HG02938 (cell line): ENCODE measurements around the gene SUPT7L.
"Not testable (repeated sequence)": the region's sequence is repeated elsewhere in the genome, so short reads cannot be mapped to it uniquely, and the experiment has no call there.

Experiments
- ATAC-seq: cut with Tn5 transposase; IDR thresholded peaks from one replicate; pipeline ENCODE4 v1.9.1; 2021; ENCODE audit warnings: mild to moderate bottlenecking, moderate library complexity; ENCODE audit not compliant: unreplicated experiment

Gene SUPT7L

DNA sequence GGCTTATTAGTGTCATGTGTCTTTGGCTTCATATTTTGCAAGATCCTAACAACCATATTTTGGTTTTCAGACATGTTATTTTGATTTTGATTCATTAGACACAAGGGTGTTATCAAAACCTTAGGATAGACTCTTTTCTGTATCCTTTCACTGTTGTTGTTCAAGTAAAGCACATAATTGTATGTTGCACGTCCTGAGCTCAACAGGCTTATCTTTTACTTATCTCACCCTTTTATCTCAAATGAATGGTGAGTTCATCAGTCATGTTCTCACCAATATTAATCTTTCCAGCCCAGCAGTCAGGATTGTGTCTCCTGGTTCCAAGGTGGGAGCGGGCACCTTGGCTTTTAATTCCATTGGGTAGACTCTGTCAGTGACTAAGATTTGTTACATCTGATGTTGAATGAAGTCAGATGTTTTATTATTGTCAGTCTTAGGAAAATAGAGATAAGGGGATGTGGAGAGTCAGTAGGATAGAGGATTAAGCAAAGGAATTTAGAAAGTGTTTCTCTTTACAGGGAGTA lies 22.6 kb downstream of the SUPT7L start:
- no peak for ATAC-seq

DNA sequence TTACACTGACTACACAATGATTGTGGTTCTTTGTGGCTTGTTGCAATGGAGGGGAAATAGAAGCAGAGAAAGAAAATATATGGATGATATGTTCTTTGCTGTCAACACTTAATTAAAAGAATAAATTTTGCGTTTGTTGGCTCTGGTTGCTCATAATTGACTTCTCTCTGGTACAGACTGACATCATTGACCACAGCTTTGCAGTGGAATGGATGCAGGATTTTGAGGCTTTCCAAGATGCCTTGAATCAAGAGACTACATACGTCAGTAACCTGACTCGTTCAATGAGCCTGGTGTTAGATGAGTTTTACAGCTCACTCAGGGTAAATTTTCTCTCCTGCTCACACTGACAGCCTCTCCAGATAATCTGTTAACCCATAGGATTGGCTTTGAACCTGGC lies 24.7 kb downstream of the SUPT7L start:
- ATAC-seq, result no peak

DNA sequence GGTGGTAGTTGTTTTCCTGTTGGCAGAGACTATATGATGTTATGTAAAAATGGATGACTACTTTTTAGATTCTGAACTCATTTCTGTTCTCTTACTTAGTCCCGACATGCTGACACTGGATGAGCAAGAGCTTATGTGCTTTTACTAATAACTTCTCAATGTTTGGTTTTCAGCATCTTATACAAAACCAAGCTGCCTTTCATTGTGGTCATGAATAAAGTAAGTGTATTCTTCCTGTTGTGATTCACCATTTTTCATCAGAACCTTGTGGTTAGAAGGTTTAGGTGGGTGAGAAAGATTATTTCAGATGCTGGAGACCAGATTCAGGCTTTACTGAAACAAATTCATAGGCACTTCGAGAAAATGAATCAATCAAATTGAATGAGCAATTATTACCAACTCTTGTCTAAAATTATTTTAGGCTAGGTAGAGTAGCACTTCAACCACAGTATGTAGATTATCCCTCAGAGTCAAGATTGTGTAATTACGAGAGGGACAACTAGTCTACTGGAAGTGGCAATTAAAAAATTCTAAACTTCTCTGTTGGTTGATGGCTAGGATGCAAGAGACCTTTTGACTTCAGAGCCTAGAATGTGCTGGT lies 25.3 kb downstream of the SUPT7L start:
- ATAC-seq, result no peak

DNA sequence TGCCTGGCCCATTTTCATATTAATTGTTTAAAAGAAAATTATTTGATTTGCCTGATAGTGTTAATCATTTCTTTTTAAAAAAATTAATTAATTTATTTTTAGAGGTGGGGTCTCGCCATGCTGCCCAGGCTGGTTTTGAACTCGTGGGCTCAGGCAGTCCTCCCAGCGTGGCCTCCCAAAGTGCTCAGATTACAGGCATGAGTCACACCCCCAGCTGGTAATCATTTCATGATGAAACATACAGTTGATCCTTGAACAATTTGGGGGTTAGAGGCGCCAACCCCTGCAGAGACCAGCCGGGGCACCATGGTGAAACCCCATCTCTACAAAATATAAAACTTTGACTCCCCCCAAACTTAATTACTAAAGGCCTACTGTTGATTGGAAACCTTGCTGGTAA lies 26.6 kb downstream of the SUPT7L start:
- ATAC-seq, result no peak

DNA sequence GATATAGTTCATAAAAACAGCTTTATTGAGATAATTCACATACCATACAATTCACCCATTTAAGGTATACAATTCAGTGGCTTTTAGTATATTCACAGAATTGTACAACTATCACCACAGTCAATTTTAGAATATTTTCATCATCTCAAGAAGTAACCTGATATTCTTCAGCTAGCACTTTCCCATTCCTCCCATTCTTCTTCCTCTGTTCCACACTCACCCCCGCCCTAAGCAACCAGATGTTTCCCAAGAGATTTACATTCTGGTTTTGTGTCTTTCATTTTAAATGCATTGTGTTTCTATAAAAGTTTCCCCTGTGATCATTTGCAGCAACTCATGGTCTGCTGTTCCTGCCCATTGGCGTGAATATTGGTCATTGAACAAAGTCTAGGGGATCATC lies 29.1 kb downstream of the SUPT7L start:
- ATAC-seq, result no peak

DNA sequence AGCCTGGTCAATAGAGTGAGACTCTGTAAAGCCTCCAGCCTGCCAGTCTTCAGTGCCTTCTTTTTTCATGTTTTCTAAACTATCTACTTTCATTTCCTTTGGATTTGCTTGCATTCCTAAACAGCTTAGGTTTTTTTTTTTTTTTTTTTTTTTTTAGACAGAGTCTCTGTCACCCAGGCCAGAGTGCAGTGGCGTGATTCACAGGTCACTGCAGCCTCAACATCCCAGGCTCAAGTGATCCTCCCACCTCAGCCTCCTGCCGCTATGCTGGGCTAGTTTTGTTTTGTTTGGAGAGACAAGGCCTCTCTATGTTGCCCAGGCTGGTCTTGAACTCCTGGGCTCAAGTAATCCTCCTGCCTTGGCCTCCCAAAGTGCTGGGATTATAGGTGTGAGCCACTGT lies 33.2 kb downstream of the SUPT7L start:
- not testable (repeated sequence) for ATAC-seq

DNA sequence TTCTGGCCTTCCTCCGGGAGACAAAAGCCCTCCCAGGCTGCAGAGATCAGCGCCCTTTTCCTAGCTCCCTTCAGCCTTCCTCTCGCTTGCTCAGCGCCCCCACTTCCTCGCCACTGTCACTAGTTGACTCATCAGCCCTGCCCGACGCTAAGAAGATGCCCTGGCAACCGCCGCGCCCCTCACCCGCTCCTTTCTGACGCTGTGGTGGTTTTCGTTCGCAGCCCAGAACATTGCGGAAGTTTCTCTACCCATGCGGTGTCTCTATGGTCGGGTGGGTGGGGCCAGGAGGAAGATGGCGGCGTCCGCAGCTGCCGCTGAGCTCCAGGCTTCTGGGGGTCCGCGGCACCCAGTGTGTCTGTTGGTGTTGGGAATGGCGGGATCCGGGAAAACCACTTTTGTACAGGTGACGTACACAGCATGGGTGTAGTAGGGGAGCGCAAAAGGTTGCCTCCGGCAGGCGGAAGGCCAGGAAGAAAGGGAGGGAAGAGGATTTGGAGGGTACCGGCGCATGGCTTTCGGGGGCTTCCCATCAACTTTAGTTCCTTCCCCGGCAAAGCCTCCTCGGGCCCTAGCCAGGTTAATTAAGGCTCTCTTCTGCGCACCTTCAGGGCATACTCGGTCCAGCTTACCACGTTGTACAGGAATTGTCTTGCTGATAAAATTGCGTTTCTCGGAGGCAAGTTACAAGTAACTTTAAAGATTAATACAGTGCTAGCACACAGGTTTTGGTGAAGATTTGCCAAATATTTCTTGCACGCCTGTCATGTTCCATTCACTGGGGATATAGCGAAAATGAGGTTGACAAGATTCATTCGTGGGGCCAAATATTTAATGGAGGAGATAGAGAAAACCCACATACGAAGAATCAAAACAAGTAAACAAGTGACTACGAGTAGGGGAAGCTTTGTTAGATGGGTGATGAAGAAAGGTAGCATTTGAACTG lies 34.4 kb downstream of the SUPT7L start, which contains the start of the genes CCDC121 and GPN1:
Gene CCDC121, minus strand, starts transcription at position 246 of the 943 bp plus-strand sequence. CDS start 1,213 bp downstream, outside the sequence.
Gene GPN1, plus strand, starts transcription at position 284 of the 943 bp plus-strand sequence. Its CDS starts 9 bp downstream, at position 293.
- peak; percentile 96 for ATAC-seq

DNA sequence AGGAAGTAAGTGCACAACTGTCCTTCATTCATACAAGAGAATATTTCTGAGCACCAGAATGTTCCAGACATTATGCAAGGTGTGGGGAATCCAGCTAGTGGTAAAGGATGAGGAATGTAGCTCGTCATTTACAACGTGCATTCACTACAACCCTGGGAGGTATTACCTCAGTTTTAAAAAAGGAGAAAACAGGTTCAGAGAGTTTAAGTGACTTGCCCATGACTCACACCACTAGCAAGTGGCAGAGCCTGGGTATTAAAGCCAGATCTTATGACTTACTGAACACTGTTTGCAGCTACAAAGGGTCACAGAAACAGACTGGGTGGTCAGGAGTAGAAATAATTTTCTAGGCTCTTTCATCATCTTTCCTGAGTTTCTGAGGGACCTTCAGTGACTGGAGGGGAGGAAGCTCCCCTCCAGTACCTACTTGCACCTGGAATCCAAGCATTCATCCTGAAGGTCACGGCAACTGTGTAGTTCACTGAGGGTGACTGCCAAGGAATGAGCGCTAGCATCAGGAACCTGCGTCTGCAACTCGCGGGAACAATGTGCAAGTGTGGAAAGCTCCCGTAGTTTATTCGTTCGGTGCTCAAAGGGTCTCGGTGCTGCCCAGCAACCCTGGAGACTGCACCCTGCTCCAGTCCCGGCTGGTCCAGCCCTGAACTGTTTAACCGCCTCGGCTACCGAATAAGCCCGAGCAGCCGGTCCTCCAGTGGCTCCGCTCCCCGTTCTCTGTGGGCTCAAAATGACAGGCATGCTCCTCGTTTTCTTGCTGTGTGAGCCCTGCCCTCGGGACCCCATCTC lies 35.2 kb downstream of the SUPT7L start:
- peak; percentile 23 for ATAC-seq

DNA sequence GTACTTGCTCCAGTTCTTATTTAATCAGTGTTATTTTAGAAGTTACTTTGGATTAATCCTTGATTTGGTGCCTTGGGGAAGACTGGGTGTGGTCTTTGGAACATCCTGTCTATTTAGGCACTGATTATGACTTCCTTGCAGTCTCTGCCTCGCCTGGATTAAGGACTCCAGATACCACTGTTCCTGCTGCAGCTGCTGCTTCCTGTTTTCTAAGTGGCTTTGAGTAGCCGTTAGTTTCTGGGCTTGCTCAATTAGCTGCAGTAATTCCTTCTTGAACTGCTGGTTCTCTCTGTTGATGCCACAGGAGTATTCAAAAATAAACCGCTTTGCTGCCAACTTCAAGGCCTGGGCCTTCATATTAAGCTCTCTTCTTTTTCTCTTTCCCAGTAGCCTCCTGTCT lies 36.5 kb downstream of the SUPT7L start:
- ATAC-seq, result not testable (repeated sequence)

DNA sequence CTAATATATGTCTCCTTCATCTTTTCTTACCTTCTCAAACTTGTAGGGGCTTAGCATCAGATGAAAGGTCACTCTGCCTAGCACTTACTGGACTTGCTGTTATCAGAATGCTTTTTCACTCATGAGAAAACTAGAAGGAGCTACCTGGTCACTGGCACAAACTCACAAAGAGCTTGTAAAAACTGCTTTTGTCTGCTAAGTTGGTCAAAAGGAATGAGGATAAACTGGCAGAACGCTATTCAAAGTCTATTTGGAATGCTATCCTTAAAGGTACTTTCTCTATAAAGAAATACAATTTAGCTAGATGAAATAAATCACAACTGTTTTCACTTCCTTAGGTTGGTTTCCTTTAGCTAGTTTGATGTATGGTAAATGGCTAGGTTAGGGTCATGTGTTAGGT lies 37.1 kb downstream of the SUPT7L start:
- not testable (repeated sequence) for ATAC-seq

DNA sequence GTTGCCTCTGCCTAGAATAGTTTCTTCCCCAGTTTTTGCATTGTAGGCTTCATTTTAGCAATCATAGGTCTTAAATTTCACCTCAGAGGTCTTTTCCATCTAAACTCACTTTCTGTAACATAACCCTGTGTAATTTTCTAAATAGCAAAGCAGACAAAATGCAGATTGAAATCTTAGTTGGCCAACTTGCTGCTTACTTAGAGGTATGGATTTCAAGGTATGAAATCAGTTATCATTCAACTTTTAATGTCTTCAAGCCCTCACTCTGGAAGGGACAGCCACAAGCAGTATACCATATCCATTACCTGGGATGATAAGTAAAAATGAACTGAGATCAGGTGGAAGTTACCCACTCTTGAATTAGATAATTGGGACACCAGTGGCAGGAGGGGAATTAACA lies 38.5 kb downstream of the SUPT7L start:
- no peak for ATAC-seq

DNA sequence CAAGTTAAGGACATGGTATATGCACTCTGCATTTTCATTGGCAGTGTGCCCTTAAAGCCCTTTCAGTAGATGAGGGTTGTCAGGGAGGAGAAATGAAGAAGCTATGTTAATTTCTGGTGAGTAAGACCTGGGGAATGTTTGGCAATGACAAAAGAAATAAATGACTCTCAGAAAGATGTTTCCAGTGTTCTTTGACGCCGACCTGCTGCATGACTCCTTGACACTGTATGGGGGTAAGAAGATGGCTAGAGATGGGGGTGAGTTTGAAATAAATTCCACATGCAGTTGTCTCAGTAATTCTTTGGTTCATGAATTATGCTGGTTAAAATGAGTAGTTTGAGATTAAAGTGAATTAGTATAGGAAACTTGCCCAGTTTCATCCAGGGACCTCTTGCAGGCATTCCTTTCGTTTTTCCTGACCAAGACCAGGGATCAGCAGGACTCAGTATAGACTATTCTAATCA lies 40.5 kb downstream of the SUPT7L start:
- no peak for ATAC-seq

DNA sequence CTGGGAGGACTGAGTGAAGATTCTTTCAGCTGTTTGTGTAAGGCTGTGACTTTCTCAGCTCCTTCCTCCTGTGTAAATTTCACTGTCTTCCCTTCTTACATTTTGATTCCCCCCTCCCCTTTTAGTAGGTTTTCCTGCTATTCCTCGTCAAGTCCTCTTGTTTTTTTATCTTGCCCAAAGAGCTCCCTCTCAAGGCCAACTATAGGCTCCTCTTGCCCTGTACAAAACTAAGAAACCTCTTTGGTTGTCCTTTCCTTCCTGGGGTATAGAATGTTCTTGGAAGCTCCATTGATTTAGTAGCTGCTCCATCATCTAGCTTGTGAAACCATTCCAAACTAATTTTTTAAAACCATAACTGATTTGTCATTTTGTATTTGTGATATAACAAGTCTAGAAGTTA lies 41.9 kb downstream of the SUPT7L start:
- ATAC-seq, result no peak

DNA sequence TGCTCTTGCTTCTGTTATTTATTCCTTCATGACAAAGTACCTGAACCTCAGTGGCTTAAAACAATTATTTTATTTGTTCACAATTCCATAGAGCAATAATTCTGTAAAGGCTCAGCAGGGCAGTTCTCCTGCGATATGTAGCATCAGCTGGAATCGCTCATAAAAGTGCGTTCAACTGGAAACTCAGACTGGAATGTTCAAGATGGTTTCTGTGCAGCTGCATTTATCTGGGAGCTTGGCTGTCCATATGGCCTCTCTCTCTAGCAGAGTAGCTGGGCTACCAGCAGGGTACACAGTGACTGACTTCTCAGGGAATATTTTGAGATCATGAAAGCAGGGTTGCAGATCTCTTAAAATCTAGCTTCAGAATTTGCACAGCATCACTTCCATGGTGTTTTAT lies 48.1 kb downstream of the SUPT7L start:
- ATAC-seq, result no peak

DNA sequence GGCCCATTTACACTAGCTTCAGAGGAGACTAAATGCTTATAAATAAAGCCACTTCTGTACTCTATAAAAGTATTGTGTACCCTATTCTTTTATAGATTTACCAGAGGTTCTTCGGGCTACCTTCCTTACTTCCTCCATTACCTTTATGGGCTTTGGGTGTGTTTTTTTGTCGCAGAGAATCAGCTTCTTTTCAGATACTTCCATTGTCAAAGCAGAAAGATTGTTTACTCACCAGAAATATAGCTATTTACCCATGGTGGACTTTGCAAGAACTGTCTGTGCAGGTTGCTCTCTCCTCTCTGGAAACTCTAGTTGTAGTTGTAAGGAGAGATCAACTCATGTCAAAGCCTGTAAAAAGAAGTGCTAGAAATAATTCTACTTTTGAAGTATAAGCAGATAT lies 49.4 kb downstream of the SUPT7L start:
- ATAC-seq, result no peak

DNA sequence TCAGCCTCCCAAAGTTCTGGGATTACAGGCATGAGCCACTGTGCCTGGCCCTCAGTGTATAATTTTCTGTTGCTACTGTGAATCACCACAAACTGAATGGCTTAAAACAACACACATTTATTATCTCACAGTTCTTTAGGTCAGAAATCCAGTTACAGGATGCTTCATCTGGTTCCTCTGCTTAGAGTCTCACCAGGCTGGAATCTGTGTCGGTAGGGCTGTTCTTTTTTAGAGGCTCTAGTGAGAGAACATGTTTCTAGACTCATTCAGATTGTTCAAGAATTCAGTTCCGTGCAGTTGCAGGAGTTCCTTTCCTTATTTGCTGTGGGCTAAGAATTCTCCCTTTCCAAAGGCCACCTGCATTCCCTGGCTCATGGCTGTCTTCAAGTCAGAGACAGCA lies 56.8 kb downstream of the SUPT7L start:
- ATAC-seq, result no peak
